ENCODE data around the gene SMPD3.
A peak's percentile ranks its signal among the peaks of the same experiment; 100 is the strongest.

SMPD3 gene

DNA sequence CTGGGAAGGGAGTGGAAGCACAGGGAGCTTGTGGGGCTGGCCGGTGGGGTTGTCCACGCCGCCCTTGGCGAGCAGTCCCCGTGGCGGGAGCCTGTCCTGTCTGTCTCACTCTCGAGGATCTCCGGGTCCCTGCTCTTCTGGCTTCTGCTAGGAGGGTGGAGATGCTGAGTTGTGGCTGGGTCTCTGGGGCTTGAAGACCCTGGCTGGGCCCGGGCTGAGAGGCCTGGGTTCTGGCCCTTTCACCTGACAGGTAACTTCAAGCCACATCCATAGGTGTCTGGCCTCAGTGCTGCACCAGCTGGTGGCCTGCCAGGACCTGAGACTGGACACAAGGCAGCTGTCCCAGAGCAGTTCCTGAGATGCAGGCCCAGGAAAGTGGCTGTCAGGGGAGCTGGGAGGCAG, 90.8 kb downstream of the SMPD3 start:
- DNase-seq (ENCODE audit: low read depth, low spot score), result no peak

DNA sequence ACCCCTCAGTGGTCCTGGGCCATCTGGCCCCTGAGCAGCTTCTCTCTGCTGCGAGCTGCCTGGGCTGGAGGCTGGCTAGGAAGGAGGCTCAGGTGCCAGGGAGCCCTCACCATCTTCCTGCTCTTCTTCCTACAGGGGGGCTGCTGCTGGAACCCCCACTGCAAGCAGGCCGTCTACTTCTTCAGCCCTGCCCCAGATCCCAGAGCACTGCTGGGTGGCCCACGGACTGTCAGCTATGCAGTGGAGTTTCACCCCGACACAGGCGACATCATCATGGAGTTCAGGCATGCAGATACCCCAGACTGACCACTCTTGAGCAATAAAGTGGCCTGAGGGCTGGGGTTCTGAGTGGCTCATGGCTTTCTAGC, 91.4 kb downstream of the SMPD3 start:
- no peak for DNase-seq (ENCODE audit: low read depth, low spot score)

GRCh38 chr16:68356249-68356918, 91.9 kb downstream of the SMPD3 start:
- DNase-seq (ENCODE audit: low read depth, low spot score), result no peak

DNA sequence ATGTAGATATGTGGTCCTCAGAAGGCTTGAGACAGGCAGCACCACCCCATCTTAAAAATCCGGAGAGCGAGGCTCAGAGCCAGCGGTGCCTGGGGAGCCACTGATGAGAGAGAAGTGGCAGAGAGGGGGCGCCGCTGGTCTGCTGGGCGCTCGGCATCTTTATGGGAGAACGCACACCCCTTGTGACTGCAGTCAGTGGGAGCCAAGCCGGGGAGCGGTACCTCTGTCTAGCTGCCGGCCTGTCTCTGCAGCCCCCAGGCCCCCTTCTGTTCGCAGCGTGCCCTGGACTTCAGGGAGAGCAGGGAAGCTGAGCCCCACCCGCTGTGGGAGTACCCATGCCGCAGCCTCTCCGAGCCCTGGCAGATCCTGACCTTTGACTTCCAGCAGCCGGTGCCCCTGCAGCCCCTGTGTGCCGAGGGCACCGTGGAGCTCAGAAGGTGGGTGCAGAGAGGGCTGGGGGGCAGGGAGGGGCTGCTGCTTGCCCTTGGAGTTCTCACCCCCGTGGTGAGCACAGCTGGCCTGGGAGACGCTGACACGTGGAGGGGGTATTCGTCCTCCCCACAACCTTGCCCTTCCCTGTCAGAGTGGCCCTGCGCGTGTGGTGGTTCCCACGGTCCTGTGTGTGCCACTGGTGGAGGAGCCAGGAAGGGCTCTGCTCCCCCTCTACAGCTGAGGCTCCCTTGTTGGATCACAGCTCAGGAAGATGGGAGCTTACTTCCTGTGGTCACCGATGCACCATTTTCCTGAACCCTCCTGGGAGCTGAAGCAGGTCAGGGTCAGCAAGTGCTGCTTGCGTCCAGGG, 92.7 kb downstream of the SMPD3 start:
- DNase-seq (ENCODE audit: low read depth, low spot score), result no peak

DNA sequence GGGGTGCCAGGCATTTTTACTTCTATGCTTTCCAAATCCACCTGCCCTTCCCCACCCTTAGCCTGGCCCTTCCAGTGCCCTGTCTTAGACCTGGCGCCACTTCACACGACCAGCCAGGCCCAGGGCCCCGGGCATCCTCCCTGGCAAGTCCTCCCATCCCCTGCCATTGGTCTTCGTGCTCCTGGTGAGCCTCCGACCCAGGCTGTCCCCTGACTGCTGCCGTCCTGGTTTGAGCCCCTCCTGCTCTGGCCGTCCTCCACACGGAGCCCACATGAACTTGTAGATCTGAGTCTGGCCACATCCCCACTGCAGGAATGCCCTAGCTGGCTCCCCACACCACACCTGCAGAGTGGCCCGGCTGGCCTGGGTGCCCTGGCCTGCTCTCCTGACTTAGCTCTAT, 93.5 kb downstream of the SMPD3 start:
- DNase-seq (ENCODE audit: low read depth, low spot score), result no peak

- no peak for DNase-seq (ENCODE audit: low read depth, low spot score)
These were observed 94.9 kb downstream of the SMPD3 start for GRCh38 chr16:68353366-68353765.

GRCh38 chr16:68351991-68352431, 96.3 kb downstream of the SMPD3 start:
- DNase-seq (ENCODE audit: low read depth, low spot score), result no peak

DNA sequence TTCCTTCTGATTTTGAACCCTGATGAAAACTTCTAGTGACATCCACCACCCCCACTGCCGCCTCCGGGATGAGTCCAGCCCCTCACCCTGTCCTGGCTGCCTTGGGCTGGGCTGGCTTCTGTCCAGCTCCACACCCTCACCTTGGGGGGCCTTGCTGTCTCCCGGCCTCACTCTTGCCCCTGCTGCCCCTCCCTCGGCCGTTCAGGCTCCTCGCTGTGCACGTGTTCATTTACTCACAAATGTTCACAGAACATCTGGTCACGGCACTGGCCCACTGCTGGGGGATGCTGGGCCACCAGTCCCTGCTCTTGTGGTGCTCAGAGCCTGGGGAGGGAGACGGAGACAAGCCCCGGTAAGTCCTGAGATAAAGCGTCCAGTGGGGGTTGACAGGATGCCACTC, 96.8 kb downstream of the SMPD3 start:
- DNase-seq (ENCODE audit: low read depth, low spot score), result no peak

GRCh38 chr16:68350813-68351350, 97.4 kb downstream of the SMPD3 start:
- no peak for DNase-seq (ENCODE audit: low read depth, low spot score)

DNA sequence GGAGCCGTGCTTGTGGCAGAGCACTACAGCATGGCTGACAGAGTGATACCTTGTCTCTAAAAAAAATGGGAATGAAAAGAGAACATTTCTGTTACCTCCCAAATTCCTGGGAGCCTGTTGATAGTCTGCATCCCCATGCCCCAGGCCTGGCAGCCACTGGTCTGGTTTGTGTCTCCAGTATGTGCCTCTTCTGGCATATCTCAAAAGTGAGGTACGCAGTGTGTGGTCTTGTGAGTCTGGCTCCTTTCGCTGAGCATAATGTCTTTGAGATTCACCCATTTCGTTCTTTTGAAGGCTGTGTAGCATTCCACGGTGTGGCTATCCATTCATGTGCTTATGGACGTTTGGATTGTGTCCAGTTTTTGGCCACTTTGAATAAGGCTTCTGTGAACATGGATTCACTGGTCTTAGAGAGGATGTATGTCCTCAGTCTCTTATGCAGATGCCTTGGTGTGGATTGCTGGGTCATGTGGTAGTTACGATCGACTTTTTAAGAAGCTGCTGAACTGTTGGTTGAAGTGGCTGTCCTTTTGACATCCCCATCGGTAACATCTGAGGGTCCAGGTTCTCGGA, 98.4 kb downstream of the SMPD3 start:
- no peak for DNase-seq (ENCODE audit: low read depth, low spot score)

DNA sequence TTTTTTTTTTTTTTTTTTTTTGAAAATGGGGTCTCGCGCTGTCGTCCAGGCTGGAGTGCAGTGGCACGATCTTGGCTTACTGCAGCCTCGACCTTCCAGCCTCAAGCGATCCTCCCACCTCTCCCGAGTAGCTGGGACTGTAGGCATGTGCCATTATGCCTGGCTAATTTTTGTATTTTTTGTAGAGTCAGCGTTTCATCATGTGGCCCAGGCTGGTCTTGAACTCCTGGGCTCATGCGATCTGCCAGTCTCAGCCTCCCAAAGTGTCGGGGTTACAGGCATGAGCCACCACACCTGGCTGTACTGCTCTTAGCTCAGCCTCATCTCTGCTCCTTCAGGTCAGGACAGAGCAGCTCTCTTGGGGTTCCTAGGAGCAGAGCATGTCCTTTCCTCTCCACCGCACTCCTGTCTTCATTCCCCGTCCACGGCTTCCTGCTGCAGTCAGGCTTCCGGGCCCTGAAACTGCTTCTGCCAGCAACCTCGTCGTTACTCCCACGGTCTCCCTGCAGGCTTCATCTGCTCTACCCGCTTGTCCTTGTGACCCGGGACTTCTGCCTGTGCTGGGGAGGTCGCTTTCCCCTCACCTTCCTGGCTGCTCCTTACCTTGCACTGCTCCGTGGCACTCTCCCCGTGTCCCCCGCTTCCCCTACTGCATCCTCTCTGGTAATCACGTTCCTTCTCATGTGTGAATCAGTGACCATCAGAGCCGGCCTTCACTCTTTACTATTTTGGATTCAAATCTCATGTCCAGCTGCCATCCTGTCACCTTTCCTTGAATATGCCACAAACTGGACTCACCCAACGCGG, 99.5 kb downstream of the SMPD3 start:
- no peak for DNase-seq (ENCODE audit: low read depth, low spot score)

DNA sequence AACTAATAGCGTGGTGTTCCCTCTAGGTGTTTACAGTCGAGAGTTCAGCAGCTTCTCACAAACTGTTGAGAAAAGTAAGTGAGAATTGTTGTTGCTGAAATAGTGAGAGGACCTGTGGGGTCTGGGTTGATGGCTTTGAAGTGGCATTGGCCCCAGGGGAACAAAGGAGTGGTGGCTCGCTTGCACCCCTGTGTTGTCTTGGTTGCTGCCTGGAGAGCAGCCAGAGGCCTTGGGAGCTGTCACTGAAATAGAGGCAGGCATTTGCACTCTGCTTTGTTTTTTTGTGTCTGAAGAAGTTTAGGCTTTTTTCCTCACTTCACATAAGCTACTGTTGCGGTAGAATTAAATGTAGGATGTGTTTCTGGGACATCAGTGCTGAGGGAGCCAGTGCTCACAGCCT, 100.7 kb downstream of the SMPD3 start:
- no peak for DNase-seq (ENCODE audit: low read depth, low spot score)

GRCh38 chr16:68346892-68347480, 101.3 kb downstream of the SMPD3 start:
- no peak for DNase-seq (ENCODE audit: low read depth, low spot score)

DNA sequence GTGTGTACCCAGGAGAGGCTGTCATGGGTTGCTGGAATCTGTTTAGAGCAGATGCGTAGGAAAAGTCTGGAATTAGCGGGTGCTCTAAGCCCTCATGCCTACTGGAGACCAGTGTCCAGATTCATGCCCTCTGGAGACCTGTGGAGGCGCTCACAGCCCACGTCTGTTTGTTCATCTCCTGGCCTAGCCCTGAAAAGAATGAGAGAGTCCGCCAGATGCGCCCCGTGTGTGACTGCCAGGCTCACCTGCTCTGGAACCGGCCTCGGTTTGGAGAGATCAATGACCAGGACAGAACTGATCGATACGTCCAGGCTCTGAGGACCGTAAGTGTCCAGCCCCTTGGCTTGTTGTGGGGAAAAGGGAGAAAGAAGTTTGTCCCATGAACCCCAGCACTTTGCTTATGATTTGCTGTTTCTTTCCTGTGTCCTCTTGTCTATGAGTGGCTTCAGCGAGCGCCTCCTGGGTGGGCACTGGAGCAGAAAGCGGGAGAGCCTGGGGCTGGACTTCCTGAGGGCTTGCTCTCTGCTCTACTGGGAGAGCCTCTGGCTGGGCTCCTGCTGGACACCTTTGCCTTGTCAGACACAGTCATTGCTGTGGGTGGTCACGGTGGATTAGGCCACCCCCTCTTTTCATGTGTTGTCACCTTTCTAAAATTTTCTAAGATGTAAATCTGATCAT, 102.2 kb downstream of the SMPD3 start:
- DNase-seq (ENCODE audit: low read depth, low spot score), result no peak

DNA sequence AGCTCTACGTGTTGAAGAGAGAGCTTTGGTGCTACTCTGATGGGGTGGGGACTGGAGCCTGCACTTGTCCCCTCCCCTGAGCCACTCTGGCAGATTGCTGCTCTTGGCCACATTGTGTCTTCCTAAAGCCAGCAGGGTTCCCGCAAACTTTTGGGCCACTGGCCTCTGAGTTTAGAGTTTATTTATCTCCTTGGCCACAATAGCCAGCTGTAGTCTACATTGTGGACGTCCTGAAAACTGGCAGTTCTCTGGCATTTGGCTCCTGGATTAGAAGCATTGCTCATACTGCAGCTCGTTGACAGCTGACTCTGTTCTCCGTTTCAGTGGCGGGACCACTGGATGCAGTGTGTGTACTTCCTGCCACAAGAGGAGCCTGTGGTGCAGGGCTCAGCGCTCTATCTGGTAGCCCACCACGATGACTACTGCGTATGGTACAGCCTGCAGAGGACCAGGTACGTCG, 102.9 kb downstream of the SMPD3 start:
- DNase-seq (ENCODE audit: low read depth, low spot score), result peak; percentile 60

- no peak for DNase-seq (ENCODE audit: low read depth, low spot score)
These were observed 104.1 kb downstream of the SMPD3 start for GRCh38 chr16:68344252-68344651.

- no peak for DNase-seq (ENCODE audit: low read depth, low spot score)
These were observed 105.2 kb downstream of the SMPD3 start for GRCh38 chr16:68343137-68343536.

DNA sequence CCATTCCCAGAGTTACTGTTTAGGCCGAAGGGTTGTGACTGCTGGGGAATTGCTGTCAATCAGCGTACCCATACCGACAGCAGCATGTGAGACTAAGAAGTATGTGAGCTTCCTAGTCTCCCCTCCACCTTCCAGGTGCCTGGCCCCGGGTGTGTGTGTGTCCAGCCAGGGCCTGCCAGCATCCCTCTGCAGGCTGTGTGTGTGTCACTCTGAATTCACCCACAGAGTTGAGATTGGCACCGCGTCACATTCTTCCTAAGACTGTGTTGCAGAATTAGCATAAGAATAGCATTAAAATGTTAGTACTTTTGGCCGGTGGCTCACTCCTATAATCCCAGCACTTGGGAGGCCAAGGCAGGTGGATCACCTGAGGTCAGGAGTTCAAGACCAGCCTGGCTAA, 105.7 kb downstream of the SMPD3 start:
- DNase-seq (ENCODE audit: low read depth, low spot score), result peak; percentile 77

DNA sequence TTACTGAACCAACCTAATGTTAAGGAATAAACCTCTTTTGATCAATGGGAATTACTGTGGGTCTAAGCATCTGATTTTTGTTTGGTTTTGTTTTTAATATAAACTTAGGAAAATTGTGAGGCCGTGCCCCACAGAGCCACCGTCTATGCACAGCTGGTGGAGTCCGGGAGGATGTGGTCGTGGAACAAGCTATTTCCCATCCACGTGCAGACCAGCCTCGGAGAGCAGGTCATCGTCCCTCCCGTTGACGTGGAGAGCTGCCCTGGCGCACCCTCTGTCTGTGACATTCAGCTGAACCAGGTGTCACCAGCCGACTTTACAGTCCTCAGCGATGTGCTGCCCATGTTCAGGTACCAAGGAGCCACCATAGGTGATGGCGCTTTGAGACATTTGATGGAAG, 109.1 kb downstream of the SMPD3 start:
- DNase-seq (ENCODE audit: low read depth, low spot score), result no peak

DNA sequence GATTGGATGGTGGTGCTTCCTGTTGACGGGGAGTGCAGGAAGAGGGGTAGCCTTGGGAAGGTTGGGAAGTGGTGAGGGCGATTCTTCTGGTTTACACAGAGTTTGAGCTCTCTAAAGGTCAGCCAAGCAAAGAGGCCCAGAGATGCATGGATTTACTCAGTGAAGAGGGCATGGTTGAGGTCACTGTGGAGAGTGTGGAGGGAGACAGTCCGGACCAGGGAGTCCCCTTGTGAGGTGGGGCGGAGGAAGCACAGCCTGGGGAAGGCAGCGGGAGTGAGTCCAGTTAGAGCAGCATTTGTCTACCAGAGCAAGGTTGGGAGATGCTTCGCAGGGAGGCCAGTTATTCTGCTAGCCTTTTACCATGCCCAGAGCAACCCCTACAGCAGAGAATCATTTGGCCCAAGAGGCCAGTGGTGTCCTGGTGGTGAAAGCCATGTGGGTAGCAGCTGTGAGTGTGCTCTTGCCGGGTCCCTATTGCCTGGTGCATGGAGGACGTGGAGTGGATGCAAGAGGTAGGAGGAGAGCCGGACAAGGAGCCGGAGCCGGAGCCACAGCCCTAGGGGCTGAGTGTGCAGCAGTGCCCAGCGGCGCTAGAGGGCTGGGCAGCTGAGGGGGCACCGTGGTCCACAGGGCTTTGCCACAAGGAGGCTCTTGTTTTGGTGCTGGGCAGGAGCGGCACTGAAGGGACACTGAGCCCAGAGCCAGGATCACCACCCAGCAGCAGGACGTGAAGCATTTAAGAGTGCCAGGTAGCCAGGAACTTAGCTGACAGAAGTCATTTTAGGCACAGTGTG, 109.8 kb downstream of the SMPD3 start:
- no peak for DNase-seq (ENCODE audit: low read depth, low spot score)

Measured in astrocyte of the hippocampus (primary cell).